GM12878 (cell line): Measurements from ENCODE around the gene RNF223. TPM values are rescaled to one million over a fixed set of nuclear protein-coding genes. Genes with fewer than 3 reads are reported as not detected.

Experiments
- ATAC-seq: fragments of 200-7000 bp; cut with Tn5 transposase; 3 replicates; pipeline ENCODE4 v1.9.1; 2020; ENCODE audit warnings: mild to moderate bottlenecking, moderate library complexity
- BruUV-seq: library from RNA; stranded (reverse); fragments of 400-500 nt; replicated peaks from 2 replicates; lab custom pipeline; 2021; lab: Mats Ljungman, UMichigan
- CTCF ChIA-PET: fragments of 300-600 bp; sonication (Branson Sonifier 250); formaldehyde crosslinking; extraction: SDS; loops from one replicate; lab custom pipeline; 2021; ENCODE audit warnings: inconsistent platforms; lab: Yijun Ruan, JAX
- POLR2A ChIA-PET: fragments of 350-600 bp; formaldehyde crosslinking; extraction: SDS; loops from one replicate; lab custom pipeline; 2021; ENCODE audit warnings: inconsistent platforms; lab: Charles Lee
- RAD21 ChIA-PET: fragments of 300-600 bp; sonication (Branson Sonifier 250); formaldehyde crosslinking; loops from one replicate; lab custom pipeline; 2023; ENCODE audit warnings: antibody characterized with exemption; ENCODE audit not compliant: unreplicated experiment; lab: Charles Lee
- SMC1A ChIA-PET: fragments of 300-600 bp; sonication (Branson Sonifier 250); formaldehyde crosslinking; loops from one replicate; lab custom pipeline; 2023; ENCODE audit not compliant: unreplicated experiment, uncharacterized antibody; lab: Charles Lee
- DNase-seq: peaks from one replicate; pipeline ENCODE4 v3.0.0-alpha.2; 2011; ENCODE audit warnings: low read depth, low spot score
- FAIRE-seq: peaks from 3 replicates; lab custom pipeline; 2011; peaks lifted over from hg19 to GRCh38; lab: Jason Lieb, UNC
- H2AFZ ChIP-seq: 2 replicates; pipeline ENCODE4 v1.6.0; 2011; ENCODE audit warnings: low read depth, low read length, control low read depth; ENCODE audit not compliant: control insufficient read depth
- H3K27ac ChIP-seq: 2 replicates; pipeline ENCODE4 v1.5.1; 2011; ENCODE audit warnings: control low read depth; ENCODE audit not compliant: control insufficient read depth, insufficient read depth
- H3K27me3 ChIP-seq, 2 experiments: replicated peaks in 1 of 2; 2 replicates each; pipeline versions ENCODE4 v1.6.0 to v1.6.1; 2011; ENCODE audit warnings: low read length in 1 of 2; ENCODE audit not compliant: control insufficient read depth in 2 of 2, insufficient read depth in 2 of 2
- H3K36me3 ChIP-seq, 2 experiments: 2 replicates each; pipeline ENCODE4 v1.5.1; 2011; ENCODE audit warnings: low read length in 1 of 2; ENCODE audit not compliant: control insufficient read depth in 2 of 2, insufficient read depth in 2 of 2
- H3K4me1 ChIP-seq: 2 replicates; pipeline ENCODE4 v1.6.1; 2011; ENCODE audit warnings: mild to moderate bottlenecking, low read length, moderate library complexity, mixed read lengths; ENCODE audit not compliant: control insufficient read depth, insufficient read depth
- H3K4me2 ChIP-seq: 2 replicates; pipeline ENCODE4 v1.6.0; 2011; ENCODE audit warnings: control low read depth; ENCODE audit not compliant: control insufficient read depth, insufficient read depth
- H3K4me3 ChIP-seq: fragments of 200-600 bp; sonication (generic); 2 replicates; pipeline ENCODE4 v1.5.1; 2016
- H3K79me2 ChIP-seq: 2 replicates; pipeline ENCODE4 v1.6.0; 2011; ENCODE audit warnings: low read length; ENCODE audit not compliant: control insufficient read depth, insufficient read depth
- H3K9ac ChIP-seq: 2 replicates; pipeline ENCODE4 v1.8.0; 2011; ENCODE audit warnings: low read length, control low read depth, mixed read lengths; ENCODE audit not compliant: control insufficient read depth, insufficient read depth
- H3K9me3 ChIP-seq: replicated peaks from 3 replicates; pipeline ENCODE4 v1.5.1; 2011; ENCODE audit warnings: mild to moderate bottlenecking, low read length; ENCODE audit not compliant: control insufficient read depth, insufficient read depth
- H4K20me1 ChIP-seq: 2 replicates; pipeline ENCODE4 v1.6.0; 2011; ENCODE audit not compliant: control insufficient read depth, insufficient read depth
- CREB1 ChIP-seq: IDR thresholded peaks from 2 replicates; pipeline ENCODE4 v1.6.1; 2012; ENCODE audit warnings: low read depth, mild to moderate bottlenecking, inconsistent platforms
- CUX1 ChIP-seq: IDR thresholded peaks from 2 replicates; pipeline ENCODE4 v1.6.1; 2012; ENCODE audit warnings: improper control_type of control experiment, low read depth, low read length; ENCODE audit not compliant: insufficient replicate concordance
- GABPA ChIP-seq: IDR thresholded peaks from 2 replicates; pipeline ENCODE4 v1.6.1; 2014; ENCODE audit warnings: antibody characterized with exemption, low read depth, mild to moderate bottlenecking, inconsistent platforms
- POLR2AphosphoS5 ChIP-seq: IDR thresholded peaks from 2 replicates; pipeline ENCODE4 v1.6.1; 2011; ENCODE audit warnings: mild to moderate bottlenecking, low read length, inconsistent platforms
- SPI1 ChIP-seq: IDR thresholded peaks from 2 replicates; pipeline ENCODE4 v1.6.1; 2011; ENCODE audit warnings: low read depth, mild to moderate bottlenecking, low read length, moderate library complexity, borderline replicate concordance; ENCODE audit not compliant: insufficient read depth
- SUPT20H ChIP-seq: IDR thresholded peaks from 2 replicates; pipeline ENCODE4 v1.6.1; 2011; ENCODE audit warnings: low read depth, mild to moderate bottlenecking, low read length, moderate library complexity, borderline replicate concordance; ENCODE audit not compliant: control insufficient read depth
- YBX1 ChIP-seq: fragments of 450-650 bp; IDR thresholded peaks from 2 replicates; pipeline ENCODE4 v1.6.1; 2016; ENCODE audit warnings: antibody characterized with exemption
- WGBS: methylation state at CpG from one replicate; pipeline ENCODE4 v1.1.6; 2016; ENCODE audit warnings: low lambda C conversion rate; ENCODE audit not compliant: insufficient replicate concordance, insufficient coverage; ENCODE audit errors: missing lambda C conversion rate; 5-methylcytosine and 5-hydroxymethylcytosine counted together
- in situ Hi-C: fragments of 300-500 bp; cut with MboI; formaldehyde crosslinking; loops from 9 replicates; pipeline ENCODE4 v1.14.3; 2018; ENCODE audit warnings: mixed read lengths
- intact Hi-C: fragments of 100-400 bp; cut with micrococcal nuclease; formaldehyde crosslinking; loops from one replicate; pipeline ENCODE4 v1.14.2; 2022; ENCODE audit not compliant: unreplicated experiment
- polyA plus RNA-seq, 11 experiments: library from polyadenylated mRNA; depleted of rRNA in 4 of 11; unstranded in 6 of 11; stranded (reverse) in 5 of 11; fragments of >200 nt; fragmentation: Nextera tagmentation in 4 of 11; fragmentation: Illumina TruSeq in 1 of 11; extraction: Ambion mirVana in 4 of 11; extraction: Trizol in 1 of 11; gene quantifications; 1 replicate in 1 of 11; 2 replicates in 10 of 11; pipeline versions ENCODE4 v1.2.1 to v1.2.3, GENCODE V29; 2011 to 2016; ENCODE audit warnings: inconsistent platforms in 2 of 11, missing spikeins in 2 of 11, low read depth in 1 of 11
- total RNA-seq, 4 experiments: library from RNA; depleted of rRNA in 3 of 4; stranded (reverse); fragments of >200 nt in 3 of 4; fragmentation: Illumina TruSeq in 1 of 4; extraction: Trizol in 1 of 4; gene quantifications; 2 replicates each; pipeline versions ENCODE4 v1.2.1 to v1.2.3, GENCODE V29; 2013 to 2021

The RNF223 gene
- total and polyA plus RNA-seq, 10 of the 15 experiments (the other 5 are each of a cell fraction or from before 2014, with no cell fraction given), result 0.06 TPM; not detected in 9

- Histone ChIP-seq H3K27me3 (no peaks in the 10 kb centered on the region), H3K36me3 (no peaks in the 10 kb centered on the region), H3K79me2 (no peaks in the 10 kb centered on the region), H3K4me1 (peaks cover 10% of the 10 kb centered on the region), H3K27ac (no peak overlapping the region), H2AFZ (no peak overlapping the region), H3K4me2 (no peak overlapping the region), H3K9me3 (no peaks in the 10 kb centered on the region), H3K9ac (no peak overlapping the region), H3K4me3 (no peak overlapping the region), H4K20me1 (no peaks in the 10 kb centered on the region)
- DNase-seq (no peak), FAIRE-seq (no peak), ATAC-seq (no peak)
- SMC1A ChIA-PET, result no interaction called here
- no TSS peak for BruUV-seq
- TF ChIP-seq SUPT20H, result no peak
- no peak for TF ChIP-seq POLR2AphosphoS5
- no peak for TF ChIP-seq SPI1
- no peak for TF ChIP-seq CREB1
- no peak for TF ChIP-seq YBX1
- RAD21 ChIA-PET, result no interaction called here
- WGBS, result 87% methylated on average over 30 of the region's 40 CpGs
- CTCF ChIA-PET, result no interaction called here
- POLR2A ChIA-PET, result no interaction called here
- intact Hi-C loops, result no loop called here
- in situ Hi-C loops, result no loop called here
Observed at GRCh38 chr1:1082776-1083415, 8.8 kb upstream of the RNF223 start.

GRCh38 chr1:1082239-1082775 lies 8.2 kb upstream of the RNF223 start:
- POLR2A ChIA-PET, result no interaction called here
- BruUV-seq, result no TSS peak
- no peak for FAIRE-seq
- TF ChIP-seq GABPA (no peak), CUX1 (no peak)

More at GRCh38 chr1:1082239-1082775, 8.2 kb upstream of the RNF223 start:
- Histone ChIP-seq H3K79me2 (no peaks in the 10 kb centered on the region), H3K27me3 (no peaks in the 10 kb centered on the region), H3K4me1 (peaks cover 10% of the 10 kb centered on the region), H3K4me2 (no peak overlapping the region), H2AFZ (no peak overlapping the region), H3K9me3 (no peaks in the 10 kb centered on the region), H3K4me3 (no peak overlapping the region), H3K9ac (no peak overlapping the region), H4K20me1 (no peaks in the 10 kb centered on the region), H3K36me3 (no peaks in the 10 kb centered on the region), H3K27ac (no peak overlapping the region)
- DNase-seq (no peak), ATAC-seq (no peak)
- 82% methylated on average over 21 of the region's 27 CpGs for WGBS
- intact Hi-C loops, result no loop called here
- ChIA-PET SMC1A (no interaction called here), RAD21 (no interaction called here), CTCF (no interaction called here)
- in situ Hi-C loops, result no loop called here
